Activated CD8-positive, alpha-beta T cell treated with anti-CD3 and anti-CD28 coated beads, Interleukin-2, amount 10 ng/mL, durations not matched to agents 7 days and 5 days (primary cell): ENCODE data around the gene COPZ1. TPM values are rescaled to one million over a fixed set of nuclear protein-coding genes. Genes with fewer than 3 reads are reported as not detected.

Experiments
- ATAC-seq: fragments of 150-1000 bp; cut with Tn5 transposase; one replicate; pipeline ENCODE4 v1.10.0; 2021; ENCODE audit warnings: moderate library complexity
- CTCF ChIA-PET: fragments of 350-600 bp; sonication (Branson Sonifier 250); formaldehyde crosslinking; loops from one replicate; lab custom pipeline; 2021; ENCODE audit warnings: antibody characterized with exemption; lab: Charles Lee
- POLR2A ChIA-PET: fragments of 350-600 bp; sonication (Branson Sonifier 250); formaldehyde crosslinking; loops from one replicate; lab custom pipeline; 2021; ENCODE audit warnings: antibody characterized with exemption; lab: Charles Lee
- DNase-seq: peaks from one replicate; pipeline ENCODE4 v3.0.0-alpha.2; 2020
- H3K27ac Mint-ChIP-seq: one replicate; pipeline ENCODE4 v1.8.0; 2021; ENCODE audit warnings: mild to moderate bottlenecking, mixed read lengths
- H3K27me3 Mint-ChIP-seq: one replicate; pipeline ENCODE4 v1.8.0; 2021; ENCODE audit warnings: low read depth, mixed read lengths
- H3K36me3 Mint-ChIP-seq: one replicate; pipeline ENCODE4 v1.8.0; 2021; ENCODE audit warnings: low read depth, mixed read lengths
- H3K4me1 Mint-ChIP-seq: one replicate; pipeline ENCODE4 v1.8.0; 2021; ENCODE audit warnings: low read depth, mixed read lengths
- H3K4me3 Mint-ChIP-seq: one replicate; pipeline ENCODE4 v1.8.0; 2021; ENCODE audit warnings: mild to moderate bottlenecking, mixed read lengths
- H3K9me3 Mint-ChIP-seq: one replicate; pipeline ENCODE4 v1.8.0; 2022; ENCODE audit warnings: mixed read lengths; ENCODE audit not compliant: insufficient read depth
- total RNA-seq, 2 experiments: library from RNA; stranded (reverse); gene quantifications; one replicate each; pipeline ENCODE4 v1.2.3, GENCODE V29; 2021

The COPZ1 gene
- total RNA-seq, 2 experiments from 2014 or later = 105 to 112 TPM

- POLR2A ChIA-PET = interaction anchor here (0.7 to 1.0 kb wide), 3 partner anchors 8 to 75 kb away, joined by 3 read pairs; no protein-coding TSS in a partner anchor
- H3K27ac Mint-ChIP-seq = peak overlapping the region; percentile 51
- ATAC-seq = no peak
Measured at GRCh38 chr12:54360717-54361456, 36.0 kb downstream of the COPZ1 start.

GRCh38 chr12:54363047-54363446 is 38.1 kb downstream of the COPZ1 start:
- no peak for ATAC-seq
- POLR2A ChIA-PET = no interaction called here
- CTCF ChIA-PET = interaction anchor here (0.7 to 3.0 kb wide), 8 partner anchors 9 to 149 kb away, joined by 3 to 24 read pairs (median 4); partner anchors contain the start of gene COPZ1
- peaks cover 4% of the 10 kb centered on the region for H3K27me3 Mint-ChIP-seq
- peaks cover 36% of the 10 kb centered on the region for H3K4me1 Mint-ChIP-seq
- H3K27ac Mint-ChIP-seq = peak overlapping the region; percentile 85
- no peak for DNase-seq
- H3K9me3 Mint-ChIP-seq = no peaks in the 10 kb centered on the region
- H3K4me3 Mint-ChIP-seq = no peak overlapping the region
- H3K36me3 Mint-ChIP-seq = no peaks in the 10 kb centered on the region

More at GRCh38 chr12:54360717-54361456, 36.0 kb downstream of the COPZ1 start:
- peaks cover 40% of the 10 kb centered on the region for H3K4me1 Mint-ChIP-seq
- no peaks in the 10 kb centered on the region for H3K36me3 Mint-ChIP-seq
- H3K9me3 Mint-ChIP-seq = no peaks in the 10 kb centered on the region
- peak; percentile 74 for DNase-seq
- peak overlapping the region; percentile 35 for H3K4me3 Mint-ChIP-seq
- H3K27me3 Mint-ChIP-seq = no peaks in the 10 kb centered on the region
- CTCF ChIA-PET = interaction anchor here (0.8 to 6.4 kb wide), 22 partner anchors 8 to 148 kb away, joined by 3 to 96 read pairs (median 5); partner anchors contain the start of genes COPZ1 and HNRNPA1

GRCh38 chr12:54363618-54364017 is 38.7 kb downstream of the COPZ1 start:
- Mint-ChIP-seq H3K4me3 (peak overlapping the region; percentile 45), H3K27me3 (peaks cover 4% of the 10 kb centered on the region), H3K4me1 (peaks cover 41% of the 10 kb centered on the region), H3K27ac (peak overlapping the region; percentile 85), H3K36me3 (no peaks in the 10 kb centered on the region), H3K9me3 (no peaks in the 10 kb centered on the region)
- no peak for DNase-seq
- CTCF ChIA-PET = interaction anchor here (1.3 to 3.0 kb wide), 3 partner anchors 9 to 70 kb away, joined by 3 to 24 read pairs (median 6); no protein-coding TSS in a partner anchor
- POLR2A ChIA-PET = no interaction called here
- no peak for ATAC-seq

GRCh38 chr12:54364413-54364812 is 39.5 kb downstream of the COPZ1 start, which contains the start of gene GPR84:
Gene GPR84, minus strand, starts transcription at chr12:54364486. Its CDS starts 635 bp downstream, at chr12:54363851.
- peaks cover 49% of the 10 kb centered on the region for H3K4me1 Mint-ChIP-seq
- ATAC-seq = peak; percentile 54

GRCh38 chr12:54368025-54368708 is 43.2 kb downstream of the COPZ1 start:
- Mint-ChIP-seq H3K4me3 (no peak overlapping the region), H3K9me3 (no peaks in the 10 kb centered on the region), H3K4me1 (peaks cover 55% of the 10 kb centered on the region), H3K36me3 (no peaks in the 10 kb centered on the region), H3K27me3 (peaks cover 4% of the 10 kb centered on the region), H3K27ac (no peak overlapping the region)
- ATAC-seq (peak; percentile 11), DNase-seq (no peak)
- CTCF ChIA-PET = interaction anchor here (0.6 to 4.1 kb wide), 42 partner anchors 10 to 176 kb away, joined by 3 to 77 read pairs (median 5); partner anchors contain the start of genes CBX5, COPZ1 and HNRNPA1
- POLR2A ChIA-PET = interaction anchor here (1.0 to 1.2 kb wide), 2 partner anchors 25 to 87 kb away, joined by 3 to 7 read pairs; partner anchors contain the start of gene HNRNPA1

More at GRCh38 chr12:54364413-54364812, 39.5 kb downstream of the COPZ1 start, which contains the start of gene GPR84:
- Mint-ChIP-seq H3K27me3 (peaks cover 4% of the 10 kb centered on the region), H3K27ac (peak within 1 kb of the TSS; percentile 85), H3K36me3 (no peaks in the 10 kb centered on the region), H3K4me3 (peak within 1 kb of the TSS; percentile 45), H3K9me3 (no peaks in the 10 kb centered on the region)
- POLR2A ChIA-PET = no interaction called here
- CTCF ChIA-PET = no interaction called here
- peak; percentile 65 for DNase-seq

GRCh38 chr12:54368709-54369596 is 44.0 kb downstream of the COPZ1 start:
- peaks cover 52% of the 10 kb centered on the region for H3K4me1 Mint-ChIP-seq
- peak; percentile 89 for ATAC-seq
- peak overlapping the region; percentile 32 for H3K27ac Mint-ChIP-seq
- DNase-seq = peak; percentile 93
- no peaks in the 10 kb centered on the region for H3K36me3 Mint-ChIP-seq
- no peaks in the 10 kb centered on the region for H3K9me3 Mint-ChIP-seq
- H3K27me3 Mint-ChIP-seq = peaks cover 4% of the 10 kb centered on the region
- CTCF ChIA-PET = interaction anchor here (0.6 to 4.1 kb wide), 44 partner anchors 11 to 177 kb away, joined by 3 to 77 read pairs (median 5); partner anchors contain the start of genes CBX5, COPZ1 and HNRNPA1
- POLR2A ChIA-PET = interaction anchor here (1.2 kb wide), 1 partner anchor 88 kb away, joined by 7 read pairs; the partner anchor contains the start of gene HNRNPA1
- H3K4me3 Mint-ChIP-seq = no peak overlapping the region

GRCh38 chr12:54369597-54370131 is 44.7 kb downstream of the COPZ1 start:
- H3K4me1 Mint-ChIP-seq = peaks cover 45% of the 10 kb centered on the region
- ChIA-PET CTCF (interaction anchor here (1.3 to 1.4 kb wide), 2 partner anchors 11 to 29 kb away, joined by 4 to 6 read pairs; no protein-coding TSS in a partner anchor), POLR2A (no interaction called here)
- ATAC-seq = no peak
- H3K9me3 Mint-ChIP-seq = no peaks in the 10 kb centered on the region
- H3K27me3 Mint-ChIP-seq = peaks cover 4% of the 10 kb centered on the region
- no peak for DNase-seq
- no peak overlapping the region for H3K4me3 Mint-ChIP-seq
- H3K27ac Mint-ChIP-seq = no peak overlapping the region
- H3K36me3 Mint-ChIP-seq = no peaks in the 10 kb centered on the region

GRCh38 chr12:54370171-54370730 is 45.3 kb downstream of the COPZ1 start:
- no peaks in the 10 kb centered on the region for H3K9me3 Mint-ChIP-seq
- H3K27ac Mint-ChIP-seq = no peak overlapping the region
- CTCF ChIA-PET = interaction anchor here (0.6 to 2.2 kb wide), 13 partner anchors 9 to 756 kb away, joined by 3 to 9 read pairs (median 3); no protein-coding TSS in a partner anchor
- H3K4me1 Mint-ChIP-seq = peaks cover 40% of the 10 kb centered on the region
- DNase-seq (no peak), ATAC-seq (no peak)
- no peak overlapping the region for H3K4me3 Mint-ChIP-seq
- H3K36me3 Mint-ChIP-seq = no peaks in the 10 kb centered on the region
- POLR2A ChIA-PET = no interaction called here
- H3K27me3 Mint-ChIP-seq = peaks cover 4% of the 10 kb centered on the region

GRCh38 chr12:54371328-54372112 is 46.6 kb downstream of the COPZ1 start:
- no peaks in the 10 kb centered on the region for H3K36me3 Mint-ChIP-seq
- H3K4me1 Mint-ChIP-seq = peaks cover 40% of the 10 kb centered on the region
- CTCF ChIA-PET = interaction anchor here (0.8 to 2.2 kb wide), 18 partner anchors 8 to 164 kb away, joined by 3 to 9 read pairs (median 4); no protein-coding TSS in a partner anchor
- no peak overlapping the region for H3K4me3 Mint-ChIP-seq
- DNase-seq (no peak), ATAC-seq (no peak)
- peak overlapping the region; percentile 33 for H3K27ac Mint-ChIP-seq
- peaks cover 4% of the 10 kb centered on the region for H3K27me3 Mint-ChIP-seq
- no peaks in the 10 kb centered on the region for H3K9me3 Mint-ChIP-seq
- POLR2A ChIA-PET = no interaction called here
